ENCODE data around the gene RHBG. TPM values are rescaled to one million over a fixed set of nuclear protein-coding genes. Genes with fewer than 3 reads are reported as not detected.

RHBG gene
- total and polyA plus RNA-seq, 2 donors (not counting 1 experiment from before 2014, with no cell fraction given) = not detected

DNA sequence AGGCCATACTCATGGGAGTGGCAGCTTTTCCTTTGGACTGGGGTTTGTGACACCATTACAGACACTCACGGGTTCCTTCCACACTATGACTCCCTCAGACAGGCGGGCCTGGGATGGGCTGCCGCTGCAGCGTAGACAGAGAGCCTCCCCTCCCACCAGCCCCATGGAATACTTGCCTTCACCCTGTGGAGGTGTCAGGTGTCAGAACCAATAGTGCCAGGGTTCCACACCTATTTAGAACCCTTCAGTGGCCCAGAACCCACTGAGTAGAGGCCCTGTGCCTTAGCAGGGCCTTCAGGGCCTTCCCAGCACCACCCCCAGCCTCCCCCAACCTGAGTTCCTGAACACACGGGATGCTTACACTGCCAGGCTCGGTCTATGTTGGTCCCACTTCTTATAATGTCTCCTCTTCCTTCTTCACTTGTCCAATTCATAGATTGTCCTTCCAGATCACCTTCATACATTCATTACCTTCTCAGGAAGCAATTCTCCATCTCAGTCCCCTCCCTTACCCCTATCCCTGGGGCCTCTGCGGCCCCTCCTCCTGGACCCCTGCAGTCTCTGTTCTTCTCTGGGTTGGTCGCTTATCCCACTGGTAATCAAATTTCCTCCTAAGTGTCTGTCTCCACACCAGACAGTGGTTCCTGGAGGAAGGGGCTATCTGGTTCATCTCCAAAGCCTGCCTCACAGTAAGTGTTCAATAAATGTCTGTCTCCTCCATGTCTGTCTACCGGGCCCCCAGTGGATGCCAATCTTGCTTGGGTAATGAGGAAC, 1.4 kb upstream of the RHBG start:
- peaks cover 0 to 57% (median 16%) of the 10 kb centered on the region in 4 experiments for H3K27me3 ChIP-seq (replicated peaks in 1 of 4; ENCODE audit: control extremely low read depth in 1 of 4, control insufficient read depth in 3 of 4, insufficient read depth in 4 of 4, low read length in 3 of 4)
- POLR2A ChIA-PET = no interaction called here
- 78% methylated on average over 4 of the region's 9 CpGs for WGBS (ENCODE audit: insufficient coverage)
- peaks cover 55% of the 10 kb centered on the region for H3K27me3 Mint-ChIP-seq
- H3K4me3 Mint-ChIP-seq = no peak overlapping the region
- H3K27ac ChIP-seq (ENCODE audit: low read length in 2 of 2) = no peak overlapping the region
- intact Hi-C loops (cut with micrococcal nuclease) = no loop called here
- H3K36me3 ChIP-seq (replicated peaks in 1 of 2; ENCODE audit: control extremely low read depth in 1 of 2, control insufficient read depth in 1 of 2, extremely low read depth in 1 of 2, insufficient read depth in 2 of 2, low read length in 1 of 2) = no peaks in the 10 kb centered on the region
- H3K27ac Mint-ChIP-seq = no peak overlapping the region
- H3K4me1 Mint-ChIP-seq = peaks cover 4% of the 10 kb centered on the region
- no peak for ATAC-seq (ENCODE audit: low read depth)
- no peaks in the 10 kb centered on the region for H4K20me1 ChIP-seq (ENCODE audit: control insufficient read depth, insufficient read depth, low read length, poor library complexity, severe bottlenecking)
- no peak overlapping the region for H3K9ac ChIP-seq (ENCODE audit: low read length)
- H3K9me3 ChIP-seq (ENCODE audit: control extremely low read depth in 1 of 3, control insufficient read depth in 2 of 3, insufficient read depth in 1 of 3, low read length in 2 of 3) = no peaks in the 10 kb centered on the region
- no peak overlapping the region for H3K4me3 ChIP-seq (ENCODE audit: control extremely low read depth in 1 of 5, extremely low read depth in 1 of 5, insufficient read depth in 1 of 5, low read depth in 2 of 5, low read length in 4 of 5)
- CTCF ChIA-PET = no interaction called here
- no peak for DNase-seq
- H3K9me3 Mint-ChIP-seq (ENCODE audit: insufficient read depth) = no peaks in the 10 kb centered on the region
- no peak overlapping the region for H3K4me2 ChIP-seq (replicated peaks; ENCODE audit: low read depth, low read length, poor library complexity, severe bottlenecking)
- TF ChIP-seq, protein P1, sequence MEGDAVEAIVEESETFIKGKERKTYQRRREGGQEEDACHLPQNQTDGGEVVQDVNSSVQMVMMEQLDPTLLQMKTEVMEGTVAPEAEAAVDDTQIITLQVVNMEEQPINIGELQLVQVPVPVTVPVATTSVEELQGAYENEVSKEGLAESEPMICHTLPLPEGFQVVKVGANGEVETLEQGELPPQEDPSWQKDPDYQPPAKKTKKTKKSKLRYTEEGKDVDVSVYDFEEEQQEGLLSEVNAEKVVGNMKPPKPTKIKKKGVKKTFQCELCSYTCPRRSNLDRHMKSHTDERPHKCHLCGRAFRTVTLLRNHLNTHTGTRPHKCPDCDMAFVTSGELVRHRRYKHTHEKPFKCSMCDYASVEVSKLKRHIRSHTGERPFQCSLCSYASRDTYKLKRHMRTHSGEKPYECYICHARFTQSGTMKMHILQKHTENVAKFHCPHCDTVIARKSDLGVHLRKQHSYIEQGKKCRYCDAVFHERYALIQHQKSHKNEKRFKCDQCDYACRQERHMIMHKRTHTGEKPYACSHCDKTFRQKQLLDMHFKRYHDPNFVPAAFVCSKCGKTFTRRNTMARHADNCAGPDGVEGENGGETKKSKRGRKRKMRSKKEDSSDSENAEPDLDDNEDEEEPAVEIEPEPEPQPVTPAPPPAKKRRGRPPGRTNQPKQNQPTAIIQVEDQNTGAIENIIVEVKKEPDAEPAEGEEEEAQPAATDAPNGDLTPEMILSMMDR (IDR thresholded peaks at IDR 0.05) = no peak
- no peak for TF ChIP-seq EZH2 (IDR thresholded peaks at IDR 0.05; ENCODE audit: borderline replicate concordance, insufficient read depth, low read depth, low read length, poor library complexity, severe bottlenecking)
- H2AFZ ChIP-seq (ENCODE audit: insufficient read depth, low read depth, low read length, poor library complexity, severe bottlenecking) = no peak overlapping the region
- no peaks in the 10 kb centered on the region for H3K79me2 ChIP-seq (ENCODE audit: control insufficient read depth, insufficient read depth, low read length)
- H3K4me1 ChIP-seq (ENCODE audit: control insufficient read depth in 2 of 2, insufficient read depth in 2 of 2, low read length in 2 of 2) = peaks cover 9 to 10% of the 10 kb centered on the region in 2 donors

DNA sequence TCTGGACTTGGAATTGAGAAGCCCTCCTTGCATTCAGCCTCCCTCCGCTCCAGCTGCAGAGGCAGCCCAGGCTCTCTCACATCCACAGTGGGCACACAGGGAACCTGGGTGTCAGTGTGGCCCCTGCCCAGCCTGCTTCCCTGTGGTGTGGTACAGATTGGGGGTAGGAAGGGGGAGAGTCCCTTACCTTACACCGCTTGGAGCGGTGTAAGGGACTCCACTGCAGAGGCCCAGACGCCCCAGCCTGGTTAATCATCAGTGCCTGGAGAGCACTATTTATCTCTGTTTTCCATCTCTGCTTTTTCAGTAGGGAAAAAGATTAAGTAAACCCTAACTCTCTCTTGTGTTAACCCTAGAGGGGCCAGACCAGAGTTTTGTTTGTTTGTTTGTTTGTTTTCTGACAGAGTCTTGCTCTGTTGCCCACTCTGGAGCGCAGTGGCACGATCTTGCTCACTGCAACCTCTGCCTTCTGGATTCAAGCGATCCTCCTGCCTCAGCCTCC, 803 bp upstream of the RHBG start:
- Histone ChIP-seq H3K27me3 (replicated peaks in 1 of 4; ENCODE audit: control extremely low read depth in 1 of 4, control insufficient read depth in 3 of 4, insufficient read depth in 4 of 4, low read length in 3 of 4) (peaks cover 0 to 60% (median 17%) of the 10 kb centered on the region in 4 experiments), H3K9ac (ENCODE audit: low read length) (no peak overlapping the region), H3K4me3 (ENCODE audit: control extremely low read depth in 1 of 5, extremely low read depth in 1 of 5, insufficient read depth in 1 of 5, low read depth in 2 of 5, low read length in 4 of 5) (no peak overlapping the region), H3K36me3 (replicated peaks in 1 of 2; ENCODE audit: control extremely low read depth in 1 of 2, control insufficient read depth in 1 of 2, extremely low read depth in 1 of 2, insufficient read depth in 2 of 2, low read length in 1 of 2) (no peaks in the 10 kb centered on the region), H4K20me1 (ENCODE audit: control insufficient read depth, insufficient read depth, low read length, poor library complexity, severe bottlenecking) (no peaks in the 10 kb centered on the region), H3K79me2 (ENCODE audit: control insufficient read depth, insufficient read depth, low read length) (no peaks in the 10 kb centered on the region), H3K4me1 (ENCODE audit: control insufficient read depth in 2 of 2, insufficient read depth in 2 of 2, low read length in 2 of 2) (peaks cover 9 to 10% of the 10 kb centered on the region in 2 donors), H3K4me2 (replicated peaks; ENCODE audit: low read depth, low read length, poor library complexity, severe bottlenecking) (no peak overlapping the region), H2AFZ (ENCODE audit: insufficient read depth, low read depth, low read length, poor library complexity, severe bottlenecking) (no peak overlapping the region), H3K27ac (ENCODE audit: low read length in 2 of 2) (no peak overlapping the region), H3K9me3 (ENCODE audit: control extremely low read depth in 1 of 3, control insufficient read depth in 2 of 3, insufficient read depth in 1 of 3, low read length in 2 of 3) (no peaks in the 10 kb centered on the region)
- DNase-seq (no peak), ATAC-seq (ENCODE audit: low read depth) (no peak)
- intact Hi-C loops (cut with micrococcal nuclease) = no loop called here
- Mint-ChIP-seq H3K27me3 (peaks cover 61% of the 10 kb centered on the region), H3K9me3 (ENCODE audit: insufficient read depth) (no peaks in the 10 kb centered on the region), H3K4me3 (no peak overlapping the region), H3K27ac (no peak overlapping the region), H3K4me1 (peaks cover 4% of the 10 kb centered on the region)
- CTCF ChIA-PET = interaction anchor here (0.6 kb wide), 1 partner anchor 321 kb away, joined by 4 read pairs; no protein-coding TSS in a partner anchor
- POLR2A ChIA-PET = no interaction called here
- WGBS (ENCODE audit: insufficient coverage) = 100% methylated on average over 2 of the region's 7 CpGs
- TF ChIP-seq EZH2 (IDR thresholded peaks at IDR 0.05; ENCODE audit: borderline replicate concordance, insufficient read depth, low read depth, low read length, poor library complexity, severe bottlenecking) = no peak
- TF ChIP-seq, protein P1 (IDR thresholded peaks at IDR 0.05) = no peak

All from B cell (primary cell).